Raji (cell line): ENCODE data around the gene BCAP31.

Experiments used
- POLR2A ChIP-seq: IDR thresholded peaks from 2 replicates; pipeline ENCODE4 v1.6.1; 2011; ENCODE audit warnings: low read depth, low read length, control low read depth; ENCODE audit not compliant: insufficient read depth

Gene BCAP31

GRCh38 chrX:153704021-153704526 lies 20.1 kb downstream of the BCAP31 start:
- TF ChIP-seq POLR2A, result no peak

GRCh38 chrX:153703036-153703370 lies 21.2 kb downstream of the BCAP31 start:
- no peak for TF ChIP-seq POLR2A

GRCh38 chrX:153702336-153703035 lies 21.7 kb downstream of the BCAP31 start:
- TF ChIP-seq POLR2A, result no peak

GRCh38 chrX:153701706-153702105 lies 22.5 kb downstream of the BCAP31 start:
- TF ChIP-seq POLR2A, result no peak

- TF ChIP-seq POLR2A, result no peak
Observed at GRCh38 chrX:153700967-153701366, 23.2 kb downstream of the BCAP31 start.

GRCh38 chrX:153700376-153700945 lies 23.7 kb downstream of the BCAP31 start:
- TF ChIP-seq POLR2A, result no peak

- TF ChIP-seq POLR2A, result no peak
Observed at GRCh38 chrX:153697924-153698865, 26.0 kb downstream of the BCAP31 start.

- no peak for TF ChIP-seq POLR2A
Observed at GRCh38 chrX:153696100-153696499, 28.1 kb downstream of the BCAP31 start.

GRCh38 chrX:153694687-153695270 lies 29.4 kb downstream of the BCAP31 start:
- no peak for TF ChIP-seq POLR2A

GRCh38 chrX:153693216-153694086 lies 30.7 kb downstream of the BCAP31 start:
- no peak for TF ChIP-seq POLR2A

- TF ChIP-seq POLR2A, result no peak
Observed at GRCh38 chrX:153692611-153693156, 31.5 kb downstream of the BCAP31 start.

GRCh38 chrX:153692003-153692402 lies 32.2 kb downstream of the BCAP31 start:
- TF ChIP-seq POLR2A, result no peak

GRCh38 chrX:153690466-153690865 lies 33.7 kb downstream of the BCAP31 start:
- no peak for TF ChIP-seq POLR2A

GRCh38 chrX:153689654-153690465 lies 34.3 kb downstream of the BCAP31 start:
- TF ChIP-seq POLR2A, result no peak
